Kidney epithelial cell (primary cell): ENCODE results near the gene HSPBAP1. TPM values are rescaled to one million over a fixed set of nuclear protein-coding genes. Genes with fewer than 3 reads are reported as not detected.
"Not testable (repeated sequence)": the region's sequence is repeated elsewhere in the genome, so short reads cannot be mapped to it uniquely, and the experiment has no call there.

ENCODE experiments used
- DNase-seq: peaks from one replicate; pipeline ENCODE4 v3.0.0-alpha.2; 2010; ENCODE audit warnings: low read depth
- H3K27me3 ChIP-seq: 2 replicates; pipeline ENCODE4 v1.6.0; 2011; ENCODE audit warnings: low read length; ENCODE audit not compliant: control insufficient read depth, insufficient read depth
- H3K36me3 ChIP-seq: 2 replicates; pipeline ENCODE4 v1.5.1; 2011; ENCODE audit warnings: low read length; ENCODE audit not compliant: control insufficient read depth, insufficient read depth
- H3K4me3 ChIP-seq: 2 replicates; pipeline ENCODE4 v1.5.1; 2011; ENCODE audit warnings: low read depth, mild to moderate bottlenecking, control low read depth, low read length
- total RNA-seq: library from RNA; depleted of rRNA; stranded (reverse); fragments of >200 nt; gene quantifications from 2 replicates; pipeline ENCODE4 v1.2.3, GENCODE V29; 2015
- TF ChIP-seq, protein P1 (sequence below): IDR thresholded peaks from 2 replicates; pipeline ENCODE4 v1.5.1; 2011; ENCODE audit warnings: mild to moderate bottlenecking, moderate library complexity, low read length, control low read depth, inconsistent platforms; ENCODE audit not compliant: insufficient read depth, poor library complexity, severe bottlenecking

HSPBAP1 gene
- total RNA-seq, 1 donor from 2014 or later, result 10.7 TPM

DNA sequence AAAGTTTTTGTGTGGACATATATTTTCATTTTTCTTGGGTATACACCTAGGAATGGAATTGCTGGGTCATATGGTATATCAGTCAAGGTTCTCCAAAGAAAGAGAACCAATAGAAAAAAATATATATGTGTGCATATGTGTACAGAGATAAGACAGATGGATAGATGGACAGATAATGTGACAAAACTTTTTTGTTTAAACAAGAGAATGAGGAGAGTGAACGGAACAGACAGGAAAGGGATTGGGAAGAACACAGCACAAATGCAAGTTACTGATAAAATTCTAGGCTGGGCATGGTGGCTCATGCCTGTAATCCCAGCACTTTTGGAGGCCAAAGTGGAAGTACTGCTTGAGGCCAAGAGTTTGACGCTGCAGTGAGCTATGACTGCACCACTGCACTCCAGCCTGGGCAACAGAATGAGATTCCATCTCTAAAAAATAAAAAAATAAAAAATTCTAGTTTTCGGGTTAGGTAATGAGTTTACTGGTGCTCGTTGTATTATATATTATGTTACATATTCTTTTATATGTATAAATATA is 50.0 kb downstream of the HSPBAP1 start:
- Histone ChIP-seq H3K4me3 (no peak overlapping the region), H3K27me3 (no peaks in the 10 kb centered on the region), H3K36me3 (no peaks in the 10 kb centered on the region)
- TF ChIP-seq, protein P1, sequence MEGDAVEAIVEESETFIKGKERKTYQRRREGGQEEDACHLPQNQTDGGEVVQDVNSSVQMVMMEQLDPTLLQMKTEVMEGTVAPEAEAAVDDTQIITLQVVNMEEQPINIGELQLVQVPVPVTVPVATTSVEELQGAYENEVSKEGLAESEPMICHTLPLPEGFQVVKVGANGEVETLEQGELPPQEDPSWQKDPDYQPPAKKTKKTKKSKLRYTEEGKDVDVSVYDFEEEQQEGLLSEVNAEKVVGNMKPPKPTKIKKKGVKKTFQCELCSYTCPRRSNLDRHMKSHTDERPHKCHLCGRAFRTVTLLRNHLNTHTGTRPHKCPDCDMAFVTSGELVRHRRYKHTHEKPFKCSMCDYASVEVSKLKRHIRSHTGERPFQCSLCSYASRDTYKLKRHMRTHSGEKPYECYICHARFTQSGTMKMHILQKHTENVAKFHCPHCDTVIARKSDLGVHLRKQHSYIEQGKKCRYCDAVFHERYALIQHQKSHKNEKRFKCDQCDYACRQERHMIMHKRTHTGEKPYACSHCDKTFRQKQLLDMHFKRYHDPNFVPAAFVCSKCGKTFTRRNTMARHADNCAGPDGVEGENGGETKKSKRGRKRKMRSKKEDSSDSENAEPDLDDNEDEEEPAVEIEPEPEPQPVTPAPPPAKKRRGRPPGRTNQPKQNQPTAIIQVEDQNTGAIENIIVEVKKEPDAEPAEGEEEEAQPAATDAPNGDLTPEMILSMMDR, result no peak
- DNase-seq, result no peak

DNA sequence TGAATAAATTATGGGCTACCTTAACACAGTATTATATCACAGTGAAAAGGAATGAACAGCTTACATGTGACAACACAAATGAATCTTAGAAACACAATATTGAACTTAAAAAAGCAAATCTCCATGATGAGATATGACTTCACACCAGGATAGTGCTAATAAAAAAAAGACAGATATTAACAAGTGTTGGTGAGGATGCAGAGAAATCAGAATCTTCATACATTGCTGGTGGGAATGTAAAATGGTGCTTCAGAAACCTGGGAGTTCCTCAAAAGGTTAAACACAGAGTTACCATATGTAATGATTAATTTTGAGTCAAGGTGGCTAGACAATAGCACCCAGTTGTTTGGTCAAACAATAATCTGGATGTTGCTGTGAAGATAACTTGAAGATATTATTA is 51.4 kb downstream of the HSPBAP1 start:
- TF ChIP-seq, protein P1, result no peak
- Histone ChIP-seq H3K36me3 (no peaks in the 10 kb centered on the region), H3K27me3 (no peaks in the 10 kb centered on the region), H3K4me3 (no peak overlapping the region)
- no peak for DNase-seq

DNA sequence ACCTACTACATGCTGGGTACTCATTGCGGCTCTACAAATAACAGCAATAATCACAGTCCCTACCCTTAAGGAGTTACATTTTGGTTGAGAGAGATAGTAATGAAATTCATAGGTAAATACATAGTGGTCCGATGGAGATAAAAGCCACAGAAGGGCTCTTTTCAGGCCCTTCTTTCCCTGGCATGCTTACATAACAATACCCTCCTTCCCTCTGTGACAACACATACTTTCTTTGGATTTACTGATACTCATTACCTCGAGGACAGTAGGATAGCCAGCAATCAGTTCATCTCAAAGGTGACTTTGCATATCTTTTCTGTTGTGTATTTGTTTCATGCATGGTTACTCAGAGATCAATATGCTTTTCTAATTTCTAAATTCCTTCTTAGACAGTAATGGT is 54.5 kb downstream of the HSPBAP1 start:
- no peaks in the 10 kb centered on the region for H3K36me3 ChIP-seq
- DNase-seq, result no peak
- H3K27me3 ChIP-seq, result no peaks in the 10 kb centered on the region
- no peak overlapping the region for H3K4me3 ChIP-seq
- TF ChIP-seq, protein P1, result no peak

DNA sequence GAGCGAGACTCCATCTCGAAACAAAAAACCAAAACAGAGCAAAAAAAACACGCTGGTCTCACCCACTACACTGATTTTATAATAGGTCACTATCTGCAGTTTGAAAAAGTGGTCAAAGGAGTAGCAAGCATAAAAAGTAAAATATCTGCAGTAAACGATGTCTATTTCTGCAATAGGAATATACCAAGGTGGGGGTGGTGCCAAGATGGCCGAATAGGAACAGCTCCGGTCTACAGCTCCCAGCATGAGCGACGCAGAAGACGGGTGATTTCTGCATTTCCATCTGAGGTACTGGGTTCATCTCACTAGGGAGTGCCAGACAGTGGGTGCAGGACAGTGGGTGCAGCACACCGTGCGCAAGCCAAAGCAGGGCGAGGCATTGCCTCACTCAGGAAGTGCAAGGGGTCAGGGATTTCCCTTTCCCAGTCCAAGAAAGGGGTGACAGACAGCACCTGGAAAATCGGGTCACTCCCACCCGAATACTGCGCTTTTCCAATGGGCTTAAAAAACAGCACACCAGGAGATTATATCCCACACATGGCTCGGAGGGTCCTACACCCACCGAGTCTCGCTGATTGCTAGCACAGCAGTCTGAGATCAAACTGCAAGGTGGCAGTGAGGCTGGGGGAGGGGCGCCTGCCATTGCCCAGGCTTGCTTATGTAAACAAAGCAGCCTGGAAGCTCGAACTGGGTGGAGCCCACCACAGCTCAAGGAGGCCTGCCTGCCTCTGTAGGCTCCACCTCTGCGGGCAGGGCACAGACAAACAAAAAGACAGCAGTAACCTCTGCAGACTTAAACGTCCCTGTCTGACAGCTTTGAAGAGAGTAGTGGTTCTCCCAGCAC is 60.7 kb downstream of the HSPBAP1 start:
- DNase-seq, H3K4me3 ChIP-seq, H3K27me3 ChIP-seq, H3K36me3 ChIP-seq: not testable (repeated sequence)

DNA sequence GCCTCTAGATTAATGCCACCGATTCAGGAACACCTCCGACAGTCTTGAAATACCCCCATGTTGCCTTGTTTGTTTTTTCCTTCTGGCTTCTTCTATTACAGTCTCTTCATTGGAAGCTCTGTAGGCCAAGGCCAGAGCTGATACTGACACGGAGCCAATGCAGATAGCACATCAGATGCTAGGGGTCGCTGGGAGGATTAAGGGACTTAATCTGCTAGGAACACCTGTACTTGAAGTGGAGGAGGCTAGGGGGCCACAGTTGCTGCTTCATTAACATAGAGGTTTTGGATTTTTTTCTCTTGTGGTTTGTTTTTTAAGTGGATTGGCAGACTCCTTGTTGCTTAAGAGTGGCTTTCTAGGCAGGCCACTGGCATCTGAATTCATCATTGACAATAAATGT is 63.4 kb downstream of the HSPBAP1 start:
- Histone ChIP-seq H3K4me3 (no peak overlapping the region), H3K27me3 (no peaks in the 10 kb centered on the region), H3K36me3 (peaks cover 3% of the 10 kb centered on the region)
- DNase-seq, result no peak
- TF ChIP-seq, protein P1, result no peak

DNA sequence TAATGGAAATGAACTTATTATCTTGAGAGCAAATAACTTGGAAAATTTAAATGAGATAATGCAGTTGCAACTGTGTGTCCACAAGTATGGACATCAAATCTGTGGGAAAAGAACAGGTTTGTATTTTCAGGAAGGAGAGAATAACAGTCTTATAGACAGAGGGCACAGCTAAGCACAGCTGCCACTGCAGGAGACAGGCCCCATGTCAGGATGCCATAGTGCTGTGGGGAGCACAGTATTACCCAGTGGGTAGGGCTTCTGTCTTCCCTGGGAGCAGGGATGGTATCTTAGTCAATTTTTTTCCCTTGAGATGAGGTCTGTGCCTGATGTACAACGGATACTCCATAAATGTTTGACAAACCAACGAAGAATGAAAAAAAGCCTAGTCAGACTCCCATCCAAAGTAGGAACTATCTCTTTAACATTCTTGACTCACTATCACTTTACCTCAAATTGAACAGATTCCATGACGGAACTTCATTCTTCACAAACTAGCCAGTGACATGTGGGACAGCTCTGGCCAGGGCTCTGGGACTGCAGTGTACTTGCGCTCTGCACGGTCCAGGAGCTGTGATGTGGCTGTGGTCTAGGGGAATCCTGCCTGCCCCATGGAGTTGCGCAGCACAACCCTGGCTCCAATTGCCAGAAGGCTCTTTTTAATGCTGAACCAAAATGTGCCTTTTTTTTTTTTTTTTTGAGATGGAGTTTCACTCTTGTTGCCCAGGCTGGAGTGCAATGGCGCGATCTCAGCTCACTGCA is 64.7 kb downstream of the HSPBAP1 start:
- Histone ChIP-seq H3K4me3 (no peak overlapping the region), H3K27me3 (no peaks in the 10 kb centered on the region), H3K36me3 (peaks cover 3% of the 10 kb centered on the region)
- no peak for DNase-seq
- TF ChIP-seq, protein P1, result no peak
